Stimulated activated CD4-positive, alpha-beta T cell treated with anti-CD3 and anti-CD28 coated beads, TNF-alpha, amount 100 ng/mL, for 4 hours (primary cell): ENCODE data around the gene ATXN1.
A peak's percentile ranks its signal among the peaks of the same experiment; 100 is the strongest.

Experiments
- DNase-seq, 3 experiments: peaks; one replicate each; pipeline ENCODE4 v3.0.0-alpha.2; 2020; ENCODE audit warnings: low read depth in 3 of 3

The ATXN1 gene

GRCh38 chr6:16673011-16673797 lies 88.1 kb downstream of the ATXN1 start:
- DNase-seq, result no peak

- no peak for DNase-seq
Measured at GRCh38 chr6:16671302-16672289, 89.7 kb downstream of the ATXN1 start.

- no peak for DNase-seq
Measured at GRCh38 chr6:16670617-16671051, 90.6 kb downstream of the ATXN1 start.

- no peak for DNase-seq
Measured at GRCh38 chr6:16670183-16670582, 91.1 kb downstream of the ATXN1 start.

GRCh38 chr6:16669227-16669626 lies 92.0 kb downstream of the ATXN1 start:
- DNase-seq, result peak; percentile 30 to 60 (median 58)

- DNase-seq, result no peak
Measured at GRCh38 chr6:16667509-16667908, 93.8 kb downstream of the ATXN1 start.

- no peak for DNase-seq
Measured at GRCh38 chr6:16665992-16666391, 95.3 kb downstream of the ATXN1 start.

GRCh38 chr6:16665182-16665581 lies 96.1 kb downstream of the ATXN1 start:
- DNase-seq, result no peak

GRCh38 chr6:16663901-16664300 lies 97.4 kb downstream of the ATXN1 start:
- no peak for DNase-seq

GRCh38 chr6:16660157-16660497 lies 101.1 kb downstream of the ATXN1 start:
- no peak for DNase-seq

- DNase-seq, result no peak
Measured at GRCh38 chr6:16659466-16660156, 101.6 kb downstream of the ATXN1 start.

GRCh38 chr6:16658348-16659034 lies 102.8 kb downstream of the ATXN1 start:
- DNase-seq, result no peak

- DNase-seq, result no peak
Measured at GRCh38 chr6:16657768-16658167, 103.5 kb downstream of the ATXN1 start.

- DNase-seq, result no peak
Measured at GRCh38 chr6:16656451-16656850, 104.8 kb downstream of the ATXN1 start.

- no peak for DNase-seq
Measured at GRCh38 chr6:16654701-16655100, 106.6 kb downstream of the ATXN1 start.

- DNase-seq, result no peak
Measured at GRCh38 chr6:16653226-16653625, 108.0 kb downstream of the ATXN1 start.

- DNase-seq, result no peak
Measured at GRCh38 chr6:16651871-16652270, 109.4 kb downstream of the ATXN1 start.

GRCh38 chr6:16649890-16650289 lies 111.4 kb downstream of the ATXN1 start:
- no peak for DNase-seq

- DNase-seq, result no peak
Measured at GRCh38 chr6:16649241-16649640, 112.0 kb downstream of the ATXN1 start.

- no peak for DNase-seq
Measured at GRCh38 chr6:16648003-16648402, 113.3 kb downstream of the ATXN1 start.

GRCh38 chr6:16647422-16647821 lies 113.8 kb downstream of the ATXN1 start:
- no peak for DNase-seq
